ENCODE data around the gene GRM1. TPM values are rescaled to one million over a fixed set of nuclear protein-coding genes. Genes with fewer than 3 reads are reported as not detected.

Gene GRM1
- total RNA-seq, 1 donor from 2014 or later: not detected

DNA sequence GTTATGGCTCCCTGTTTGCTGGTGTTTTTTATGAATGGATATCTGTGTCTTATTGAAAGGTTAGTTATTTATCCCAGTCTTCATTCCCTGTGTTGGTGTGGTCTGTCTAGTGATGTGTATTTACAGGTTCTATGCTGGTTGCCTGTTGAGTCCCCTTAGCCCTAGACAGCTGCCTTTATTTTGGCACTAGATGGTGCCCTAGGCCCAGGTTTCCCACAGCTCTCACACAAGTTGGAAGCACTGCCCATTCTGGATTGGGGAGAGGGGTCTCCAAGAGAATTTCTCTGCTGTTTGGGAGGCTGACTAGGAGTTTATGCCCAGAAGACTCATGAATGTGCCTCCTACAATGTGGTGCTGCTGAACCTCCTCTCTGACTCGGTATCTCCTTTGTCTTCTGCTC lies 12.4 kb downstream of the GRM1 start:
- DNase-seq (ENCODE audit: extremely low spot score, unreplicated experiment): no peak
- Mint-ChIP-seq H3K9me3 (ENCODE audit: unreplicated experiment) (peaks cover 22% of the 10 kb centered on the region), H3K27me3 (ENCODE audit: unreplicated experiment) (peaks cover 4% of the 10 kb centered on the region), H3K36me3 (ENCODE audit: unreplicated experiment) (no peaks in the 10 kb centered on the region), H3K27ac (ENCODE audit: unreplicated experiment) (no peak overlapping the region), H3K4me3 (ENCODE audit: unreplicated experiment) (no peak overlapping the region), H3K4me1 (ENCODE audit: unreplicated experiment) (no peaks in the 10 kb centered on the region)
- peak; percentile 45 for TF ChIP-seq CTCF (IDR thresholded peaks at IDR 0.05)

DNA sequence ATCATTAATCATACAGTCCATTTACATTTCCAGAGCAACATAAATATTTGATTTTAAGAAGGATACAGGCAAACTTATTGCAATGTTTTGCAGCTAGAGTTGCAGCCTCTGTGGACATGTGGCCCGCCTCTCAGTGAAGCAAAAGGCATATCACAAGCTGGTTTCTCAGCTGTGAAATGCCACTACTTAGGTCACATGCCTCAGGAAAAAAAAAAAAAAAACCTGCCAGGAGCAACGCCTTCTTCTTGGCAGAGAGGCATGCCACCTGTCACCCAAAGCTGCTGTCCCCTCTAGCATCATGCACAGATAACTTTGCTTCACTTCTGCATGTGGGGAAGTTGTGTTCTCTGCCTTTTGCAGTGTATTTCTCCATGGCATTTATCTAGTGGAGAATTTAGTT lies 18.5 kb downstream of the GRM1 start:
- Mint-ChIP-seq H3K4me1 (ENCODE audit: unreplicated experiment) (no peaks in the 10 kb centered on the region), H3K36me3 (ENCODE audit: unreplicated experiment) (no peaks in the 10 kb centered on the region), H3K4me3 (ENCODE audit: unreplicated experiment) (no peak overlapping the region), H3K27me3 (ENCODE audit: unreplicated experiment) (peaks cover 4% of the 10 kb centered on the region), H3K9me3 (ENCODE audit: unreplicated experiment) (peaks cover 4% of the 10 kb centered on the region), H3K27ac (ENCODE audit: unreplicated experiment) (no peak overlapping the region)
- no peak for DNase-seq (ENCODE audit: extremely low spot score, unreplicated experiment)
- no peak for TF ChIP-seq CTCF (IDR thresholded peaks at IDR 0.05)

DNA sequence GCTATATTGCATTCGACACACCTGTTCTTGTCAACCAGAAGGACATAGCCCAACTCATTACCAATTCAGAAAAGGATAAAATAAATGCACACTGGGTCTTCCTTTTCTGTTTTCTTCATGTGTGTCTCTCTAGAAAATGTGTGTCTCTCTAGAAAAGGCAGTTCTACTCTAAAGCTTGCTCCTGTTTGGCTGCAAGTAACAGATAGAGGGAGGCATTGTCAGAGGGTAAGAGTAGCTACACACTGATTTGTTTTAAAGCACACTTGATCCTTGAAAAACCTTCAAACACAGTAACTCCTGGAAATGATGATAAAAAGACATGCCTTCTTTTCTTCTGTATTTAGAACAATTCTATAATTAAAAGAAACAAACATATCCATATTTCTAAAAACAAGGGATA lies 21.3 kb downstream of the GRM1 start:
- Mint-ChIP-seq H3K27me3 (ENCODE audit: unreplicated experiment) (peaks cover 2% of the 10 kb centered on the region), H3K27ac (ENCODE audit: unreplicated experiment) (no peak overlapping the region), H3K4me1 (ENCODE audit: unreplicated experiment) (no peaks in the 10 kb centered on the region), H3K9me3 (ENCODE audit: unreplicated experiment) (peaks cover 4% of the 10 kb centered on the region), H3K36me3 (ENCODE audit: unreplicated experiment) (no peaks in the 10 kb centered on the region), H3K4me3 (ENCODE audit: unreplicated experiment) (no peak overlapping the region)
- DNase-seq (ENCODE audit: extremely low spot score, unreplicated experiment): no peak
- no peak for TF ChIP-seq CTCF (IDR thresholded peaks at IDR 0.05)

GRCh38 chr6:146056506-146056905 lies 27.6 kb downstream of the GRM1 start:
- Mint-ChIP-seq H3K27me3 (ENCODE audit: unreplicated experiment) (peaks cover 2% of the 10 kb centered on the region), H3K27ac (ENCODE audit: unreplicated experiment) (no peak overlapping the region)
- no peak for TF ChIP-seq CTCF (IDR thresholded peaks at IDR 0.05)

GRCh38 chr6:146065690-146066089 lies 36.8 kb downstream of the GRM1 start:
- H3K27ac Mint-ChIP-seq (ENCODE audit: unreplicated experiment): no peak overlapping the region
- no peaks in the 10 kb centered on the region for H3K4me1 Mint-ChIP-seq (ENCODE audit: unreplicated experiment)
- DNase-seq (ENCODE audit: extremely low spot score, unreplicated experiment): no peak
- no peaks in the 10 kb centered on the region for H3K9me3 Mint-ChIP-seq (ENCODE audit: unreplicated experiment)
- H3K4me3 Mint-ChIP-seq (ENCODE audit: unreplicated experiment): no peak overlapping the region
- no peak for TF ChIP-seq CTCF (IDR thresholded peaks at IDR 0.05)
- H3K36me3 Mint-ChIP-seq (ENCODE audit: unreplicated experiment): no peaks in the 10 kb centered on the region
- peaks cover 6% of the 10 kb centered on the region for H3K27me3 Mint-ChIP-seq (ENCODE audit: unreplicated experiment)

More at GRCh38 chr6:146056506-146056905, 27.6 kb downstream of the GRM1 start:
- no peaks in the 10 kb centered on the region for H3K36me3 Mint-ChIP-seq (ENCODE audit: unreplicated experiment)
- DNase-seq (ENCODE audit: extremely low spot score, unreplicated experiment): no peak
- H3K4me3 Mint-ChIP-seq (ENCODE audit: unreplicated experiment): no peak overlapping the region
- H3K4me1 Mint-ChIP-seq (ENCODE audit: unreplicated experiment): no peaks in the 10 kb centered on the region
- H3K9me3 Mint-ChIP-seq (ENCODE audit: unreplicated experiment): no peaks in the 10 kb centered on the region
